Endometrial microvascular endothelial cells (primary cell): ENCODE results near the gene EIF5A. TPM values are rescaled to one million over a fixed set of nuclear protein-coding genes. Genes with fewer than 3 reads are reported as not detected.
"Not testable (repeated sequence)": the region's sequence is repeated elsewhere in the genome, so short reads cannot be mapped to it uniquely, and the experiment has no call there.

Experiments used
- in situ Hi-C: cut with HindIII; loops from 2 replicates; pipeline ENCODE4 v1.10.0; 2017; ENCODE audit warnings: low sequenced_read_pairs, low pct_unique_long_range_greater_than_20kb; ENCODE audit errors: inconsistent ontology term
- total RNA-seq: library from RNA; depleted of rRNA; stranded (reverse); fragments of >200 nt; gene quantifications from one replicate; pipeline ENCODE4 v1.2.3, GENCODE V29; 2015; ENCODE audit errors: inconsistent ontology term

The EIF5A gene
- total RNA-seq, 1 donor from 2014 or later = 666 TPM

- in situ Hi-C loops = no loop called here
Observed at GRCh38 chr17:7327501-7327900, 20.1 kb downstream of the EIF5A start.

GRCh38 chr17:7328009-7328408 is 20.6 kb downstream of the EIF5A start:
- in situ Hi-C loops = no loop called here

GRCh38 chr17:7328840-7329373 is 21.5 kb downstream of the EIF5A start, which contains the start of gene NEURL4:
Gene NEURL4 (minus strand): TSS chr17:7329335. CDS start chr17:7329312, 23 bp downstream.
- in situ Hi-C loops = no loop called here

- in situ Hi-C loops = no loop called here
Observed at GRCh38 chr17:7329374-7329996, 22.1 kb downstream of the EIF5A start.

GRCh38 chr17:7329997-7330637 is 22.7 kb downstream of the EIF5A start:
- in situ Hi-C loops = no loop called here

- in situ Hi-C loops = no loop called here
Observed at GRCh38 chr17:7330638-7331015, 23.2 kb downstream of the EIF5A start.

GRCh38 chr17:7332111-7332510 is 24.7 kb downstream of the EIF5A start:
- in situ Hi-C loops = no loop called here

GRCh38 chr17:7332600-7333069 is 25.2 kb downstream of the EIF5A start:
- in situ Hi-C loops = not testable (repeated sequence)

- in situ Hi-C loops = no loop called here
Observed at GRCh38 chr17:7334938-7335538, 27.6 kb downstream of the EIF5A start.

GRCh38 chr17:7335765-7336164 is 28.3 kb downstream of the EIF5A start:
- in situ Hi-C loops = not testable (repeated sequence)

GRCh38 chr17:7336240-7337175 is 29.1 kb downstream of the EIF5A start, which contains the start of gene ACAP1:
Gene ACAP1 (plus strand): TSS chr17:7336529. CDS start chr17:7336735, 206 bp downstream.
- in situ Hi-C loops = no loop called here

- in situ Hi-C loops = not testable (repeated sequence)
Observed at GRCh38 chr17:7337600-7337999, 30.2 kb downstream of the EIF5A start.

- in situ Hi-C loops = no loop called here
Observed at GRCh38 chr17:7340179-7340578, 32.8 kb downstream of the EIF5A start.

GRCh38 chr17:7341842-7342241 is 34.4 kb downstream of the EIF5A start:
- in situ Hi-C loops = no loop called here

GRCh38 chr17:7343250-7343649 is 35.8 kb downstream of the EIF5A start:
- in situ Hi-C loops = no loop called here

GRCh38 chr17:7346761-7347614 is 39.6 kb downstream of the EIF5A start:
- in situ Hi-C loops = no loop called here

GRCh38 chr17:7347630-7348477 is 40.4 kb downstream of the EIF5A start:
- in situ Hi-C loops = no loop called here
